A549 (cell line): Measurements from ENCODE around the gene ADAMTS4.
A peak's percentile ranks its signal among the peaks of the same experiment; 100 is the strongest.

Experiments used
- CEBPB ChIP-seq, 2 experiments: fragments of >200 bp in 1 of 2; sonication (Bioruptor Twin) in 1 of 2; formaldehyde crosslinking in 1 of 2; IDR thresholded peaks; 2 replicates each; pipeline ENCODE4 v1.6.1; 2012 to 2016
- CHD2 ChIP-seq: fragments of 150-350 bp; IDR thresholded peaks from 2 replicates; pipeline ENCODE4 v1.6.1; 2014; ENCODE audit warnings: low read length; ENCODE audit not compliant: partially characterized antibody
- EP300 ChIP-seq, 2 experiments: fragments of >200 bp; sonication (Bioruptor Twin); formaldehyde crosslinking; IDR thresholded peaks; 2 replicates in 1 of 2; 3 replicates in 1 of 2; pipeline ENCODE4 v1.6.1; 2016 to 2017
- JUNB ChIP-seq: fragments of >200 bp; sonication (Bioruptor Twin); formaldehyde crosslinking; IDR thresholded peaks from 2 replicates; pipeline ENCODE4 v1.6.1; 2016
- MAX ChIP-seq: IDR thresholded peaks from 2 replicates; pipeline ENCODE4 v1.6.1; 2012
- NFE2L2 ChIP-seq: fragments of 150-350 bp; conservative IDR thresholded peaks from 2 replicates; pipeline ENCODE4 v1.6.1; 2014; ENCODE audit warnings: low read length
- PHF8 ChIP-seq: fragments of 200-600 bp; sonication (generic); IDR thresholded peaks from 2 replicates; pipeline ENCODE4 v1.6.1; 2016; ENCODE audit warnings: low read depth, mild to moderate bottlenecking, antibody characterized with exemption, moderate library complexity, borderline replicate concordance
- POLR2A ChIP-seq: IDR thresholded peaks from 2 replicates; pipeline ENCODE4 v1.6.1; 2012; ENCODE audit warnings: mild to moderate bottlenecking, low read length
- POLR2AphosphoS2 ChIP-seq: conservative IDR thresholded peaks from 2 replicates; pipeline ENCODE4 v1.6.1; 2012; ENCODE audit warnings: low read length, improper control_type of control experiment, inconsistent platforms
- RAD21 ChIP-seq, 2 experiments: fragments of >200 bp in 1 of 2; sonication (Bioruptor Twin) in 1 of 2; formaldehyde crosslinking in 1 of 2; IDR thresholded peaks in 1 of 2; conservative IDR thresholded peaks in 1 of 2; 2 replicates in 1 of 2; 3 replicates in 1 of 2; pipeline ENCODE4 v1.6.1; 2012 to 2018; ENCODE audit warnings: inconsistent platforms in 1 of 2
- RNF2 ChIP-seq: fragments of 200-600 bp; sonication (generic); IDR thresholded peaks from 2 replicates; pipeline ENCODE4 v1.6.1; 2016; ENCODE audit warnings: low read depth, mild to moderate bottlenecking, antibody characterized with exemption, moderate library complexity, borderline replicate concordance
- TF ChIP-seq, protein P1 (sequence below): fragments of >200 bp; sonication (Bioruptor Twin); formaldehyde crosslinking; IDR thresholded peaks from 3 replicates; pipeline ENCODE4 v1.5.1; 2016

GRCh38 chr1:161165742-161166668, 32.8 kb downstream of the ADAMTS4 start, which contains the start of gene PPOX:
- no peak for TF ChIP-seq NFE2L2
- no peak for TF ChIP-seq RNF2
- no peak for TF ChIP-seq RAD21 (conservative IDR thresholded peaks at IDR 0.05 in 1 of 2, IDR thresholded peaks at IDR 0.05 in 1 of 2)
- TF ChIP-seq MAX, result peak; percentile 91
- TF ChIP-seq POLR2AphosphoS2, result no peak
- peak; percentile 85 for TF ChIP-seq CHD2
- TF ChIP-seq, protein P1, sequence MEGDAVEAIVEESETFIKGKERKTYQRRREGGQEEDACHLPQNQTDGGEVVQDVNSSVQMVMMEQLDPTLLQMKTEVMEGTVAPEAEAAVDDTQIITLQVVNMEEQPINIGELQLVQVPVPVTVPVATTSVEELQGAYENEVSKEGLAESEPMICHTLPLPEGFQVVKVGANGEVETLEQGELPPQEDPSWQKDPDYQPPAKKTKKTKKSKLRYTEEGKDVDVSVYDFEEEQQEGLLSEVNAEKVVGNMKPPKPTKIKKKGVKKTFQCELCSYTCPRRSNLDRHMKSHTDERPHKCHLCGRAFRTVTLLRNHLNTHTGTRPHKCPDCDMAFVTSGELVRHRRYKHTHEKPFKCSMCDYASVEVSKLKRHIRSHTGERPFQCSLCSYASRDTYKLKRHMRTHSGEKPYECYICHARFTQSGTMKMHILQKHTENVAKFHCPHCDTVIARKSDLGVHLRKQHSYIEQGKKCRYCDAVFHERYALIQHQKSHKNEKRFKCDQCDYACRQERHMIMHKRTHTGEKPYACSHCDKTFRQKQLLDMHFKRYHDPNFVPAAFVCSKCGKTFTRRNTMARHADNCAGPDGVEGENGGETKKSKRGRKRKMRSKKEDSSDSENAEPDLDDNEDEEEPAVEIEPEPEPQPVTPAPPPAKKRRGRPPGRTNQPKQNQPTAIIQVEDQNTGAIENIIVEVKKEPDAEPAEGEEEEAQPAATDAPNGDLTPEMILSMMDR, result peak; percentile 66
- peak; percentile 70 for TF ChIP-seq POLR2A
- no peak for TF ChIP-seq CEBPB (IDR thresholded peaks at IDR 0.05)
- no peak; the same call in none of the 2 replicates for TF ChIP-seq PHF8
- TF ChIP-seq JUNB, result no peak
- TF ChIP-seq EP300 (IDR thresholded peaks at IDR 0.05), result no peak
